ENCODE measurements around the gene PID1.

- TF ChIP-seq CTCF (IDR thresholded peaks at IDR 0.05) (no peak), POLR2AphosphoS5 (IDR thresholded peaks at IDR 0.05; ENCODE audit: insufficient read depth in 1 of 2, low read depth in 1 of 2) (no peak), POLR2A (IDR thresholded peaks at IDR 0.05) (no peak)
Observed at GRCh38 chr2:228974169-228974568, 296.9 kb downstream of the PID1 start.
